Cardiac muscle cell (in vitro differentiated cells and primary cell): Measurements from ENCODE around the gene FKBP15. TPM values are rescaled to one million over a fixed set of nuclear protein-coding genes. Genes with fewer than 3 reads are reported as not detected.

ENCODE experiments used
- DNase-seq, 2 donors: peaks; one replicate each; pipeline versions ENCODE4 v3.0.0 to v3.0.0-alpha.2; 2010 to 2017; ENCODE audit warnings: low read depth in 1 of 2, low spot score in 1 of 2
- H3K27ac ChIP-seq: fragments of 200-600 bp; sonication (generic); 2 replicates; pipeline ENCODE4 v1.5.1; 2016
- H3K27me3 ChIP-seq: fragments of 200-600 bp; sonication (generic); 2 replicates; pipeline ENCODE4 v1.6.0; 2016; ENCODE audit warnings: control low read depth
- H3K36me3 ChIP-seq: fragments of 200-600 bp; sonication (generic); 2 replicates; pipeline ENCODE4 v1.5.1; 2016; ENCODE audit warnings: control low read depth
- H3K4me1 ChIP-seq: fragments of 200-600 bp; sonication (generic); 2 replicates; pipeline ENCODE4 v1.8.1; 2017; ENCODE audit warnings: low read depth, mild to moderate bottlenecking, mixed run types
- H3K4me3 ChIP-seq: fragments of 200-600 bp; sonication (generic); 2 replicates; pipeline ENCODE4 v1.5.1; 2016; ENCODE audit warnings: mild to moderate bottlenecking
- H3K9me3 ChIP-seq: fragments of 200-600 bp; sonication (generic); 2 replicates; pipeline ENCODE4 v1.5.1; 2017; ENCODE audit warnings: low read depth, mild to moderate bottlenecking, control low read depth
- CTCF ChIP-seq: IDR thresholded peaks from 2 replicates; pipeline ENCODE4 v1.5.1; 2012; ENCODE audit warnings: low read depth, mild to moderate bottlenecking, low read length
- polyA plus RNA-seq: library from polyadenylated mRNA; unstranded; fragments of >200 nt; fragmentation: Nextera tagmentation; extraction: Ambion mirVana; gene quantifications from 2 replicates; pipeline ENCODE4 v1.2.1, GENCODE V29; 2016
- total RNA-seq: library from RNA; depleted of rRNA; stranded (reverse); fragments of >200 nt; gene quantifications from 2 replicates; pipeline ENCODE4 v1.2.3, GENCODE V29; 2016

FKBP15 gene
- total and polyA plus RNA-seq, 2 experiments from 2014 or later = 10.9 to 20.6 TPM

GRCh38 chr9:113154946-113155345 is 66.1 kb downstream of the FKBP15 start:
- Histone ChIP-seq H3K27me3 (peaks cover 8% of the 10 kb centered on the region), H3K27ac (no peak overlapping the region), H3K9me3 (no peaks in the 10 kb centered on the region), H3K4me1 (no peaks in the 10 kb centered on the region), H3K4me3 (no peak overlapping the region), H3K36me3 (no peaks in the 10 kb centered on the region)
- TF ChIP-seq CTCF = no peak
- DNase-seq = peak in 1 of 2 donors; percentile 48

- no peaks in the 10 kb centered on the region for H3K36me3 ChIP-seq
- no peak for TF ChIP-seq CTCF
- no peak overlapping the region for H3K27ac ChIP-seq
- H3K9me3 ChIP-seq = no peaks in the 10 kb centered on the region
- H3K4me3 ChIP-seq = no peak overlapping the region
- peak in 1 of 2 donors; percentile 50 for DNase-seq
- no peaks in the 10 kb centered on the region for H3K4me1 ChIP-seq
- H3K27me3 ChIP-seq = peaks cover 8% of the 10 kb centered on the region
These were observed 66.6 kb downstream of the FKBP15 start for GRCh38 chr9:113154471-113154870.

DNA sequence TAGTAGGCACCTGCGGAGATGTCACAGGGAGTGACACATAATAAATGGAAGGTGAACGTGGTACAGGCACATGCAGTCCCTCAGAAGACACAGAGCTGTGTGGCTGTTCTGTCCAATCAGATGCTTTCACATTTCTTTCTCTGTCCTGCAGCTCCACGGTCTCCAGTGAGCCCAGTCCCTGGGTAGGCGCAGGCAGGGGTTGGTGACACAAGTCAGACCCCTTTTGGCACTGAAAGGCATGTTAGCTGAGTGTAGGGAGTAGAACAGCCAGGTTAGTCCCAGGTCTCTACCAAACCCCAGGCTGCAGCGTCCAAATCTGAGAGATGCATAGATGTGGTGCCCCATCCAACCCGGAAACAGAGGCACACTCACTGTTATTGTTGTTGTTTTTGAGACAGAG is 67.5 kb downstream of the FKBP15 start:
- H3K4me1 ChIP-seq = no peaks in the 10 kb centered on the region
- no peak for DNase-seq
- no peaks in the 10 kb centered on the region for H3K36me3 ChIP-seq
- H3K27me3 ChIP-seq = peaks cover 8% of the 10 kb centered on the region
- H3K4me3 ChIP-seq = no peak overlapping the region
- TF ChIP-seq CTCF = no peak
- H3K9me3 ChIP-seq = no peaks in the 10 kb centered on the region
- H3K27ac ChIP-seq = no peak overlapping the region

GRCh38 chr9:113152699-113153098 is 68.4 kb downstream of the FKBP15 start:
- DNase-seq = no peak
- no peaks in the 10 kb centered on the region for H3K9me3 ChIP-seq
- no peaks in the 10 kb centered on the region for H3K36me3 ChIP-seq
- TF ChIP-seq CTCF = no peak
- no peak overlapping the region for H3K4me3 ChIP-seq
- H3K4me1 ChIP-seq = no peaks in the 10 kb centered on the region
- no peak overlapping the region for H3K27ac ChIP-seq
- peaks cover 8% of the 10 kb centered on the region for H3K27me3 ChIP-seq

GRCh38 chr9:113151696-113152630 is 69.1 kb downstream of the FKBP15 start:
- H3K27ac ChIP-seq = no peak overlapping the region
- no peaks in the 10 kb centered on the region for H3K36me3 ChIP-seq
- no peaks in the 10 kb centered on the region for H3K9me3 ChIP-seq
- H3K27me3 ChIP-seq = peaks cover 8% of the 10 kb centered on the region
- TF ChIP-seq CTCF = no peak
- peak overlapping the region; percentile 90 for H3K4me3 ChIP-seq
- no peak for DNase-seq
- H3K4me1 ChIP-seq = no peaks in the 10 kb centered on the region
